Mesothelial cell of epicardium (in vitro differentiated cells): Measurements from ENCODE around the gene GP1BA. TPM values are rescaled to one million over a fixed set of nuclear protein-coding genes. Genes with fewer than 3 reads are reported as not detected.

Experiments used
- DNase-seq, 2 experiments: peaks; one replicate each; pipeline ENCODE4 v3.0.0; 2021; ENCODE audit warnings: low spot score in 2 of 2; ENCODE audit not compliant: unreplicated experiment in 2 of 2
- H3K27ac Mint-ChIP-seq: 2 replicates; pipeline ENCODE4 v1.8.0; 2021; ENCODE audit warnings: mixed read lengths
- H3K27me3 Mint-ChIP-seq: 2 replicates; pipeline ENCODE4 v1.8.0; 2021; ENCODE audit warnings: low read depth, mixed read lengths
- H3K36me3 Mint-ChIP-seq: 2 replicates; pipeline ENCODE4 v1.8.0; 2021; ENCODE audit warnings: mixed read lengths
- H3K4me1 Mint-ChIP-seq: 2 replicates; pipeline ENCODE4 v1.8.0; 2021; ENCODE audit warnings: mixed read lengths
- H3K4me3 Mint-ChIP-seq: 2 replicates; pipeline ENCODE4 v1.8.0; 2021; ENCODE audit warnings: mild to moderate bottlenecking, moderate library complexity, mixed read lengths
- H3K9me3 Mint-ChIP-seq: 2 replicates; pipeline ENCODE4 v1.8.0; 2021; ENCODE audit warnings: mixed read lengths
- CTCF ChIP-seq: fragments of 200-600 bp; sonication (generic); IDR thresholded peaks from one replicate; pipeline ENCODE4 v1.5.0; 2021; ENCODE audit warnings: antibody characterized with exemption; ENCODE audit not compliant: unreplicated experiment
- total RNA-seq: library from RNA; stranded (reverse); gene quantifications from 3 replicates; pipeline ENCODE4 v1.2.1, GENCODE V29; 2021

The GP1BA gene
- total RNA-seq, 1 donor from 2014 or later, result not detected

GRCh38 chr17:4899341-4900230, 32.5 kb upstream of the GP1BA start, which contains the start of gene C17orf107:
TSS of gene C17orf107 (plus strand) at chr17:4899536. CDS start at chr17:4899763, 227 bp downstream.
- H3K36me3 Mint-ChIP-seq, result peaks cover 12% of the 10 kb centered on the region
- H3K27ac Mint-ChIP-seq, result peak within 1 kb of the TSS; percentile 84
- peaks cover 13% of the 10 kb centered on the region for H3K4me1 Mint-ChIP-seq
- peak; percentile 69 for DNase-seq
- H3K9me3 Mint-ChIP-seq, result no peaks in the 10 kb centered on the region
- TF ChIP-seq CTCF, result no peak
- H3K4me3 Mint-ChIP-seq, result peak within 1 kb of the TSS; percentile 69
- H3K27me3 Mint-ChIP-seq, result no peaks in the 10 kb centered on the region

GRCh38 chr17:4900231-4901107, 31.6 kb upstream of the GP1BA start:
- DNase-seq, result no peak
- no peaks in the 10 kb centered on the region for H3K9me3 Mint-ChIP-seq
- H3K36me3 Mint-ChIP-seq, result peaks cover 10% of the 10 kb centered on the region
- H3K27me3 Mint-ChIP-seq, result no peaks in the 10 kb centered on the region
- H3K27ac Mint-ChIP-seq, result no peak overlapping the region
- TF ChIP-seq CTCF, result no peak
- peak overlapping the region; percentile 69 for H3K4me3 Mint-ChIP-seq
- peaks cover 13% of the 10 kb centered on the region for H3K4me1 Mint-ChIP-seq

- peaks cover 8% of the 10 kb centered on the region for H3K36me3 Mint-ChIP-seq
- H3K27ac Mint-ChIP-seq, result no peak overlapping the region
- no peak overlapping the region for H3K4me3 Mint-ChIP-seq
- H3K27me3 Mint-ChIP-seq, result no peaks in the 10 kb centered on the region
- DNase-seq, result no peak
- H3K4me1 Mint-ChIP-seq, result peaks cover 13% of the 10 kb centered on the region
- H3K9me3 Mint-ChIP-seq, result no peaks in the 10 kb centered on the region
- TF ChIP-seq CTCF, result no peak
Measured at GRCh38 chr17:4901108-4901647, 30.9 kb upstream of the GP1BA start.

- Mint-ChIP-seq H3K9me3 (no peaks in the 10 kb centered on the region), H3K4me3 (no peak overlapping the region), H3K27me3 (no peaks in the 10 kb centered on the region), H3K27ac (no peak overlapping the region), H3K36me3 (peaks cover 8% of the 10 kb centered on the region), H3K4me1 (peaks cover 13% of the 10 kb centered on the region)
- DNase-seq, result no peak
- no peak for TF ChIP-seq CTCF
Measured at GRCh38 chr17:4901648-4902344, 30.3 kb upstream of the GP1BA start.

GRCh38 chr17:4902540-4902939, 29.5 kb upstream of the GP1BA start:
- Mint-ChIP-seq H3K36me3 (peaks cover 6% of the 10 kb centered on the region), H3K4me1 (peaks cover 13% of the 10 kb centered on the region), H3K4me3 (no peak overlapping the region), H3K27me3 (no peaks in the 10 kb centered on the region), H3K9me3 (no peaks in the 10 kb centered on the region), H3K27ac (no peak overlapping the region)
- no peak for TF ChIP-seq CTCF
- DNase-seq, result no peak
